HG03108 (cell line): ENCODE results near the gene TRAF1.

Source experiments
- ATAC-seq: cut with Tn5 transposase; IDR thresholded peaks from one replicate; pipeline ENCODE4 v1.9.1; 2021; ENCODE audit warnings: moderate library complexity; ENCODE audit not compliant: unreplicated experiment

The TRAF1 gene

GRCh38 chr9:120910643-120911042, 16.0 kb downstream of the TRAF1 start:
- ATAC-seq: no peak

- no peak for ATAC-seq
Measured at GRCh38 chr9:120909904-120910303, 16.7 kb downstream of the TRAF1 start.

- peak; percentile 26 for ATAC-seq
Measured at GRCh38 chr9:120905315-120906164, 21.1 kb downstream of the TRAF1 start.

GRCh38 chr9:120904978-120905301, 21.7 kb downstream of the TRAF1 start:
- no peak for ATAC-seq

- ATAC-seq: no peak
Measured at GRCh38 chr9:120904061-120904977, 22.3 kb downstream of the TRAF1 start.

- no peak for ATAC-seq
Measured at GRCh38 chr9:120902569-120903535, 23.7 kb downstream of the TRAF1 start.

- ATAC-seq: no peak
Measured at GRCh38 chr9:120901755-120902568, 24.6 kb downstream of the TRAF1 start.

- ATAC-seq: no peak
Measured at GRCh38 chr9:120900824-120901223, 25.8 kb downstream of the TRAF1 start.

GRCh38 chr9:120899490-120900068, 27.0 kb downstream of the TRAF1 start:
- no peak for ATAC-seq

GRCh38 chr9:120898396-120898795, 28.2 kb downstream of the TRAF1 start:
- ATAC-seq: no peak

- no peak for ATAC-seq
Measured at GRCh38 chr9:120895951-120896350, 30.6 kb downstream of the TRAF1 start.

GRCh38 chr9:120894321-120895148, 32.1 kb downstream of the TRAF1 start:
- no peak for ATAC-seq

GRCh38 chr9:120893611-120894307, 32.8 kb downstream of the TRAF1 start:
- ATAC-seq: no peak

- peak; percentile 53 for ATAC-seq
Measured at GRCh38 chr9:120892748-120893610, 33.6 kb downstream of the TRAF1 start.

GRCh38 chr9:120891884-120892747, 34.5 kb downstream of the TRAF1 start:
- ATAC-seq: peak; percentile 27

GRCh38 chr9:120891245-120891883, 35.2 kb downstream of the TRAF1 start:
- no peak for ATAC-seq
